Measurements from ENCODE around the gene SP3. TPM values are rescaled to one million over a fixed set of nuclear protein-coding genes. Genes with fewer than 3 reads are reported as not detected.
A peak's percentile ranks its signal among the peaks of the same experiment; 100 is the strongest.

SP3 gene
- polyA plus RNA-seq, 3 donors: 44.8 to 66.2 (median 54.2) TPM

GRCh38 chr2:173958198-173958846 is 6.9 kb downstream of the SP3 start:
- Histone ChIP-seq H3K36me3 (replicated peaks in 1 of 2; ENCODE audit: control insufficient read depth in 1 of 2, insufficient read depth in 2 of 2, low read length in 2 of 2) (peaks cover 40 to 54% of the 10 kb centered on the region in 2 donors), H3K9ac (ENCODE audit: insufficient read depth, low read length, poor library complexity, severe bottlenecking) (no peak overlapping the region), H3K4me3 (replicated peaks in 1 of 3; ENCODE audit: low read depth in 2 of 3, low read length in 3 of 3) (no peak overlapping the region), H3K4me1 (ENCODE audit: control insufficient read depth in 1 of 2, insufficient read depth in 2 of 2, low read length in 2 of 2) (peaks cover 53 to 86% of the 10 kb centered on the region in 2 donors), H3K4me2 (replicated peaks; ENCODE audit: extremely low read depth, low read length, poor library complexity, severe bottlenecking) (peak overlapping the region; percentile 25), H4K20me1 (ENCODE audit: insufficient read depth, low read length) (peaks cover 92% of the 10 kb centered on the region), H3K27me3 (ENCODE audit: control insufficient read depth in 2 of 2, insufficient read depth in 2 of 2, low read length in 2 of 2) (no peaks in the 10 kb centered on the region), H3K79me2 (ENCODE audit: insufficient read depth, low read length) (peaks cover 100% of the 10 kb centered on the region), H3K27ac (ENCODE audit: low read depth in 1 of 2, low read length in 2 of 2) (peak overlapping the region in 1 of 2 donors; percentile 3), H2AFZ (ENCODE audit: insufficient read depth, low read depth, low read length, poor library complexity, severe bottlenecking) (no peak overlapping the region), H3K9me3 (replicated peaks in 1 of 2; ENCODE audit: control insufficient read depth in 1 of 2, insufficient read depth in 1 of 2, low read length in 2 of 2) (no peaks in the 10 kb centered on the region)
- peaks cover 73% of the 10 kb centered on the region for H3K4me1 Mint-ChIP-seq
- WGBS (ENCODE audit: insufficient coverage): no CpG with 5 or more reads among the region's 4 CpGs
- no peak for DNase-seq
- no peak overlapping the region for H3K4me3 Mint-ChIP-seq
- intact Hi-C loops (cut with micrococcal nuclease): no loop called here
- H3K9me3 Mint-ChIP-seq: peaks cover 0 to 4% (median 0%) of the 10 kb centered on the region in 7 donors
- H3K36me3 Mint-ChIP-seq: peaks cover 60 to 71% of the 10 kb centered on the region in 2 donors
- no peak for TF ChIP-seq CTCF (IDR thresholded peaks at IDR 0.05)
- H3K27me3 Mint-ChIP-seq (ENCODE audit: low read depth in 3 of 3): no peaks in the 10 kb centered on the region
- peak overlapping the region in 2 of 7 donors; percentile 40 to 46 for H3K27ac Mint-ChIP-seq

GRCh38 chr2:173957517-173957916 is 7.7 kb downstream of the SP3 start:
- Histone ChIP-seq H3K36me3 (replicated peaks in 1 of 2; ENCODE audit: control insufficient read depth in 1 of 2, insufficient read depth in 2 of 2, low read length in 2 of 2) (peaks cover 43 to 62% of the 10 kb centered on the region in 2 donors), H4K20me1 (ENCODE audit: insufficient read depth, low read length) (peaks cover 96% of the 10 kb centered on the region), H3K4me3 (replicated peaks in 1 of 3; ENCODE audit: low read depth in 2 of 3, low read length in 3 of 3) (no peak overlapping the region), H2AFZ (ENCODE audit: insufficient read depth, low read depth, low read length, poor library complexity, severe bottlenecking) (no peak overlapping the region), H3K27me3 (ENCODE audit: control insufficient read depth in 2 of 2, insufficient read depth in 2 of 2, low read length in 2 of 2) (no peaks in the 10 kb centered on the region), H3K27ac (ENCODE audit: low read depth in 1 of 2, low read length in 2 of 2) (peak overlapping the region in 1 of 2 donors; percentile 56), H3K4me1 (ENCODE audit: control insufficient read depth in 1 of 2, insufficient read depth in 2 of 2, low read length in 2 of 2) (peaks cover 53 to 88% of the 10 kb centered on the region in 2 donors), H3K79me2 (ENCODE audit: insufficient read depth, low read length) (peaks cover 100% of the 10 kb centered on the region), H3K9me3 (replicated peaks in 1 of 2; ENCODE audit: control insufficient read depth in 1 of 2, insufficient read depth in 1 of 2, low read length in 2 of 2) (no peaks in the 10 kb centered on the region), H3K4me2 (replicated peaks; ENCODE audit: extremely low read depth, low read length, poor library complexity, severe bottlenecking) (peak overlapping the region; percentile 5), H3K9ac (ENCODE audit: insufficient read depth, low read length, poor library complexity, severe bottlenecking) (no peak overlapping the region)
- Mint-ChIP-seq H3K4me1 (peaks cover 79% of the 10 kb centered on the region), H3K4me3 (no peak overlapping the region), H3K9me3 (peaks cover 0 to 4% (median 0%) of the 10 kb centered on the region in 7 donors), H3K27me3 (ENCODE audit: low read depth in 3 of 3) (no peaks in the 10 kb centered on the region), H3K36me3 (peaks cover 65 to 79% of the 10 kb centered on the region in 2 donors), H3K27ac (peak overlapping the region in 3 of 7 donors; percentile 11 to 63 (median 25))
- DNase-seq: no peak
- intact Hi-C loops (cut with micrococcal nuclease): no loop called here
- no peak for TF ChIP-seq CTCF (IDR thresholded peaks at IDR 0.05)
- WGBS (ENCODE audit: insufficient coverage): no CpG with 5 or more reads among the region's 2 CpGs

Measured in CD14-positive monocyte (primary cell).